HEK293 (cell line): Measurements from ENCODE around the gene GAST.

Experiments used
- CTCF ChIA-PET: fragments of 350-600 bp; formaldehyde crosslinking; extraction: SDS; loops from one replicate; lab custom pipeline; 2021; ENCODE audit warnings: antibody characterized with exemption; lab: Yijun Ruan, JAX
- POLR2A ChIA-PET: fragments of 300-600 bp; formaldehyde crosslinking; extraction: SDS; loops from one replicate; lab custom pipeline; 2020; ENCODE audit warnings: antibody characterized with exemption, inconsistent platforms; lab: Yijun Ruan, JAX
- H3K27ac ChIP-seq: fragments of 200-500 bp; sonication (Bioruptor generic); 2 replicates; pipeline ENCODE4 v1.5.1; 2014; ENCODE audit warnings: low read depth, low read length, control low read depth, inconsistent platforms; ENCODE audit errors: extremely low read depth
- H3K36me3 ChIP-seq, 2 experiments: fragments of 200-500 bp in 1 of 2; sonication (Bioruptor generic) in 1 of 2; 1 replicate in 1 of 2; 2 replicates in 1 of 2; pipeline ENCODE4 v1.5.1; 2014 to 2017; ENCODE audit warnings: inconsistent platforms in 2 of 2, low read length in 2 of 2; ENCODE audit not compliant: control insufficient read depth in 2 of 2, insufficient read depth in 1 of 2
- H3K4me1 ChIP-seq: fragments of 200-500 bp; sonication (Bioruptor generic); 2 replicates; pipeline ENCODE4 v1.5.1; 2014; ENCODE audit warnings: mild to moderate bottlenecking, low read length, inconsistent platforms; ENCODE audit not compliant: control insufficient read depth, insufficient read depth
- H3K4me3 ChIP-seq: 2 replicates; pipeline ENCODE4 v1.5.1; 2011; ENCODE audit warnings: low read depth, mild to moderate bottlenecking, control low read depth, low read length, moderate library complexity
- H3K9me3 ChIP-seq: fragments of 200-500 bp; sonication (Bioruptor generic); 2 replicates; pipeline ENCODE4 v1.5.1; 2014; ENCODE audit warnings: low read depth, low read length, inconsistent platforms; ENCODE audit not compliant: control insufficient read depth, insufficient read depth
- CTCF ChIP-seq: fragments of 450-650 bp; formaldehyde crosslinking; IDR thresholded peaks from 2 replicates; pipeline ENCODE4 v1.5.1; 2016; ENCODE audit warnings: missing biosample characterization, missing genetic modification characterization
- HOXC10 ChIP-seq: sonication (generic); formaldehyde crosslinking; IDR thresholded peaks from 2 replicates; pipeline ENCODE4 v1.8.1; 2023; ENCODE audit warnings: mild to moderate bottlenecking, missing genetic modification reagents
- PRDM1 ChIP-seq: fragments of 450-650 bp; formaldehyde crosslinking; IDR thresholded peaks from 2 replicates; pipeline ENCODE4; 2016; ENCODE audit warnings: missing biosample characterization, missing genetic modification characterization
- REST ChIP-seq: fragments of 450-650 bp; formaldehyde crosslinking; IDR thresholded peaks from 2 replicates; pipeline ENCODE4 v1.5.1; 2016; ENCODE audit warnings: missing biosample characterization, missing genetic modification characterization
- ZBTB44 ChIP-seq: fragments of 450-650 bp; IDR thresholded peaks from 2 replicates; pipeline ENCODE4 v1.5.1; 2018; ENCODE audit warnings: missing biosample characterization, mild to moderate bottlenecking, missing genetic modification characterization
- ZBTB48 ChIP-seq: fragments of 450-650 bp; formaldehyde crosslinking; IDR thresholded peaks from 2 replicates; pipeline ENCODE4 v1.5.1; 2016; ENCODE audit warnings: missing biosample characterization, missing genetic modification characterization
- ZBTB6 ChIP-seq: fragments of 450-650 bp; formaldehyde crosslinking; IDR thresholded peaks from 2 replicates; pipeline ENCODE4 v1.5.1; 2017; ENCODE audit warnings: missing biosample characterization, missing genetic modification characterization
- ZFHX2 ChIP-seq: fragments of 450-650 bp; formaldehyde crosslinking; conservative IDR thresholded peaks from 2 replicates; pipeline ENCODE4 v1.5.1; 2016; ENCODE audit warnings: missing biosample characterization, missing genetic modification characterization
- ZFP37 ChIP-seq: fragments of 450-650 bp; formaldehyde crosslinking; IDR thresholded peaks from 2 replicates; pipeline ENCODE4 v1.5.1; 2016; ENCODE audit warnings: missing biosample characterization, missing genetic modification characterization
- ZFP69B ChIP-seq: fragments of 450-650 bp; formaldehyde crosslinking; IDR thresholded peaks from 2 replicates; pipeline ENCODE4 v1.5.1; 2016; ENCODE audit warnings: missing biosample characterization, missing genetic modification characterization
- ZNF112 ChIP-seq: fragments of 450-650 bp; formaldehyde crosslinking; IDR thresholded peaks from 2 replicates; pipeline ENCODE4 v1.5.0; 2017; ENCODE audit warnings: missing biosample characterization, missing genetic modification characterization
- ZNF2 ChIP-seq: fragments of 450-650 bp; formaldehyde crosslinking; IDR thresholded peaks from 2 replicates; pipeline ENCODE4 v1.5.1; 2016; ENCODE audit warnings: missing biosample characterization, missing genetic modification characterization
- ZNF280D ChIP-seq: fragments of 450-650 bp; formaldehyde crosslinking; IDR thresholded peaks from 2 replicates; pipeline ENCODE4 v1.5.1; 2016; ENCODE audit warnings: missing biosample characterization, missing genetic modification characterization
- ZNF311 ChIP-seq: fragments of 450-650 bp; formaldehyde crosslinking; IDR thresholded peaks from 2 replicates; pipeline ENCODE4 v1.5.1; 2017; ENCODE audit warnings: missing biosample characterization, missing genetic modification characterization, borderline replicate concordance
- ZNF416 ChIP-seq: fragments of 450-650 bp; formaldehyde crosslinking; IDR thresholded peaks from 2 replicates; pipeline ENCODE4 v1.5.1; 2016; ENCODE audit warnings: missing biosample characterization, missing genetic modification characterization
- ZNF645 ChIP-seq: fragments of 450-650 bp; formaldehyde crosslinking; IDR thresholded peaks from 2 replicates; pipeline ENCODE4; 2016; ENCODE audit warnings: missing biosample characterization, missing genetic modification characterization
- ZNF654 ChIP-seq: fragments of 450-650 bp; formaldehyde crosslinking; IDR thresholded peaks from 2 replicates; pipeline ENCODE4 v1.5.1; 2016; ENCODE audit warnings: low read depth, missing biosample characterization, missing genetic modification characterization
- ZSCAN4 ChIP-seq: fragments of 450-650 bp; formaldehyde crosslinking; IDR thresholded peaks from 2 replicates; pipeline ENCODE4 v1.5.1; 2017; ENCODE audit warnings: missing biosample characterization, missing genetic modification characterization

The GAST gene

GRCh38 chr17:41688641-41689496 lies 23.3 kb upstream of the GAST start, which contains the start of gene EIF1 (continued):
- TF ChIP-seq ZNF416 (tag by site-specific recombination) (no peak), ZSCAN4 (tag by site-specific recombination) (peak; percentile 61; the same call in 1 of the 2 replicates)

GRCh38 chr17:41689497-41690299 lies 22.4 kb upstream of the GAST start:
- ChIA-PET POLR2A (interaction anchor here (0.5 to 5.0 kb wide), 62 partner anchors 10 to 1272 kb away, joined by 3 to 104 read pairs (median 4); partner anchors contain the start of genes ACLY, DNAJC7, FKBP10 and GAST), CTCF (interaction anchor here (0.6 to 1.9 kb wide), 16 partner anchors 9 to 332 kb away, joined by 3 to 9 read pairs (median 3); no protein-coding TSS in a partner anchor)
- Histone ChIP-seq H3K9me3 (no peaks in the 10 kb centered on the region), H3K4me1 (no peaks in the 10 kb centered on the region), H3K36me3 (peaks cover 27 to 51% of the 10 kb centered on the region in 2 experiments), H3K27ac (peak overlapping the region; percentile 61), H3K4me3 (peak overlapping the region; percentile 96)
- TF ChIP-seq CTCF = peak; percentile 93; the same call in 1 of the 2 replicates
- TF ChIP-seq ZNF280D (tag by site-specific recombination) = no peak
- TF ChIP-seq ZFHX2 (tag by site-specific recombination) = no peak
- peak; percentile 19; the same call in 1 of the 2 replicates for TF ChIP-seq ZNF2 (tag by site-specific recombination)
- no peak for TF ChIP-seq ZFP69B (tag by site-specific recombination)
- no peak for TF ChIP-seq ZNF311 (tag by site-specific recombination)
- TF ChIP-seq ZNF112 (tag by site-specific recombination) = no peak
- TF ChIP-seq PRDM1 (tag by site-specific recombination) = peak; percentile 94
- TF ChIP-seq ZFP37 = no peak
- TF ChIP-seq ZNF645 (tag by site-specific recombination) = 0 out of 2 replicates have a peak, but pooled peaks have one; percentile 15
- TF ChIP-seq ZBTB48 = peak; percentile 9; the same call in 1 of the 2 replicates
- TF ChIP-seq ZNF654 = peak; percentile 22
- 0 out of 2 replicates have a peak, but pooled peaks have one; percentile 2 for TF ChIP-seq ZBTB6 (tag by site-specific recombination)
- TF ChIP-seq REST (tag by site-specific recombination) = 0 out of 2 replicates have a peak, but pooled peaks have one; percentile 11
- no peak for TF ChIP-seq HOXC10 (CRISPR knock-in tag)
- TF ChIP-seq ZBTB44 (tag by site-specific recombination) = no peak
